Esophagus muscularis mucosa (tissue), 4 donors: ENCODE results near the gene KLC4.
"Not testable (repeated sequence)": the region's sequence is repeated elsewhere in the genome, so short reads cannot be mapped to it uniquely, and the experiment has no call there.

ENCODE experiments used
- CTCF ChIP-seq, 3 experiments: fragments of 200-600 bp in 2 of 3; fragments of 450-650 bp in 1 of 3; sonication (generic) in 2 of 3; IDR thresholded peaks; one replicate each; pipeline ENCODE4 v1.5.1; 2017 to 2019; ENCODE audit warnings: antibody characterized with exemption in 3 of 3, mild to moderate bottlenecking in 2 of 3, moderate library complexity in 1 of 3
- EP300 ChIP-seq: sonication (generic); formaldehyde crosslinking; IDR thresholded peaks from one replicate; pipeline ENCODE4 v1.6.1; 2017; ENCODE audit warnings: antibody characterized with exemption
- POLR2A ChIP-seq: fragments of 450-650 bp; IDR thresholded peaks from one replicate; pipeline ENCODE4 v1.6.1; 2017; ENCODE audit warnings: antibody characterized with exemption, moderate library complexity, mild to moderate bottlenecking, low read depth
- POLR2AphosphoS5 ChIP-seq, 2 donors: sonication (generic); formaldehyde crosslinking; IDR thresholded peaks; one replicate each; pipeline ENCODE4 v1.6.1; 2017; ENCODE audit warnings: antibody characterized with exemption in 2 of 2

- not testable (repeated sequence) for TF ChIP-seq POLR2AphosphoS5 (IDR thresholded peaks at IDR 0.05); CTCF (IDR thresholded peaks at IDR 0.05); POLR2A; EP300
These were observed 58.0 kb downstream of the KLC4 start for GRCh38 chr6:43117466-43117865.
